Measurements from ENCODE around the gene KDM3B.
"Not testable (repeated sequence)": the region's sequence is repeated elsewhere in the genome, so short reads cannot be mapped to it uniquely, and the experiment has no call there.

Gene KDM3B

DNA sequence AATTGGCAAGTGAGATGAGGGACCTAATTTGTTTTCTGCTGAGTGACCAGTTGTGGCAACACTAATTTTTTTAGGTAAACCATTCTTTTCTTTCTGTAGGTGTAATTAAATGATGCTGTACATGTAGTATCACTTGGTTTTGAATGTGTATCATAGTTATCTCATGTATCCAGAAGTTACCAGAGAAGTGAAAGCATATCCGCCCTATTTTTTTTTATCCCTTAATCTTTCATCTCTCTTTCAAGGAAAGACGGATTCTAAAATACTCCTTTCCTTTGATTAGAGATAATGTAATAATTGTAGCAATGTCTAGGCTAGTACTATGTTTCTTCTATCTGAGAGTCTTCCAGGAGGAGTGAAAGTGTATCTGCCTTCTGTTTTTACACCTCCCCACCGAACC is 7.1 kb downstream of the KDM3B start:
- Mint-ChIP-seq H3K27me3 (no peaks in the 10 kb centered on the region), H3K4me1 (peaks cover 22 to 43% of the 10 kb centered on the region in 2 donors), H3K4me3 (no peak overlapping the region), H3K9me3 (no peaks in the 10 kb centered on the region), H3K27ac (no peak overlapping the region), H3K36me3 (peaks cover 2 to 6% of the 10 kb centered on the region in 2 donors)
- no peak for ATAC-seq (replicated peaks)
- DNase-seq: no peak

DNA sequence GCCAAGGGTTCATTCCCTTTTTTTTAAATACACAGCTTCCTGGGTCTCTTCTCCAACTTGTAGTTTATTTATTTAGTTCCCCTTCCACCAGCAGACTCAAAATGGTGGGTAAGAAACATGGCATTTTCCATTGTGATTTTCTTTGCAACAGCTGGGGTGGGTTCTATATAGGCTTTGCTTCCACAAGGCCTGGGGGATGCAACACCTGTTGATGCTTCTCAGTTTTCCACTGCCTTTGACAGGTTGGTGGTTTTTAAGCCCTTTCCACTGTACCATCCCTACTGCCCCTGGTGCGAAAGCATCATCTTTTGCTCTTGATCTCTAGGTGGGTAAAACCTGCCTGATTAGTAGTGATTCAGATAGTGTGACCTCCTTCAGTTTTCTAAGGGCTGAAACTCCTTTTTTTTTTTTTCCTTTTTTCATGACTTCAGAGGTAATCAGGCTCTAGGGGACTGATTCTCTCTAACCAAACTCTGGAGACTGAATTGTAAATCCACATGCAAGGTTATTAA is 8.5 kb downstream of the KDM3B start:
- H3K36me3 Mint-ChIP-seq: peaks cover 2 to 8% of the 10 kb centered on the region in 2 donors
- no peak overlapping the region for H3K4me3 Mint-ChIP-seq
- no peaks in the 10 kb centered on the region for H3K27me3 Mint-ChIP-seq
- peak overlapping the region; percentile 66 for H3K27ac Mint-ChIP-seq
- no peaks in the 10 kb centered on the region for H3K9me3 Mint-ChIP-seq
- H3K4me1 Mint-ChIP-seq: peaks cover 11 to 31% of the 10 kb centered on the region in 2 donors
- no peak for ATAC-seq (replicated peaks)
- no peak for DNase-seq

- H3K27ac Mint-ChIP-seq: no peak overlapping the region
- DNase-seq (no peak), ATAC-seq (replicated peaks) (no peak)
- no peak overlapping the region for H3K4me3 Mint-ChIP-seq
- peaks cover 4 to 17% of the 10 kb centered on the region in 2 donors for H3K36me3 Mint-ChIP-seq
- H3K4me1 Mint-ChIP-seq: peaks cover 28 to 49% of the 10 kb centered on the region in 2 donors
- H3K27me3 Mint-ChIP-seq: no peaks in the 10 kb centered on the region
- no peaks in the 10 kb centered on the region for H3K9me3 Mint-ChIP-seq
Observed at GRCh38 chr5:138364576-138364975, 12.1 kb downstream of the KDM3B start.

GRCh38 chr5:138366632-138367382 is 14.3 kb downstream of the KDM3B start:
- Mint-ChIP-seq H3K4me3 (peak overlapping the region in 1 of 2 donors; percentile 22), H3K9me3 (no peaks in the 10 kb centered on the region), H3K4me1 (peaks cover 24 to 45% of the 10 kb centered on the region in 2 donors), H3K36me3 (peaks cover 2 to 13% of the 10 kb centered on the region in 2 donors), H3K27ac (no peak overlapping the region), H3K27me3 (no peaks in the 10 kb centered on the region)
- ATAC-seq (replicated peaks): no peak
- DNase-seq: no peak

DNA sequence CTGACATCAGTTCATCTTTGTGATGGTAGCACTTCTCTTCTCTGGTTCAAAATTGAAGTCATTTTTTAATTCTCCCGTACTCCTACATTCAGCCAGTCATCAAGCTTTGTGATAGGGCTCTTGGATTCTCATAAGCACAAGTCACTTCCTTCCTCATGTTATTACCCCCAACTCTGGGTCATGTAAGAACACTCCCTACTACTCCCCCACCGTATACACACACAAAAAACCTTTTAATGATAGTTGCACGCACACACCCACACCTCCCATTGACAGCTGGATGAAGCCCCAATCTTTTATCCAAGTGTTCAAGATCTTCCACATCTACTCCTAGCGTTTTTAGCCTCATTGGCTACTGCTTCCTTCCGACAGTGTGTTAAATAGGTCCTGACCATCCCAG is 16.8 kb downstream of the KDM3B start:
- H3K4me3 Mint-ChIP-seq: peak overlapping the region in 1 of 2 donors; percentile 39
- DNase-seq: no peak

GRCh38 chr5:138369706-138370105 is 17.2 kb downstream of the KDM3B start:
- no peak for DNase-seq
- Mint-ChIP-seq H3K27ac (peak overlapping the region; percentile 67), H3K9me3 (no peaks in the 10 kb centered on the region), H3K27me3 (no peaks in the 10 kb centered on the region), H3K36me3 (peaks cover 10 to 17% of the 10 kb centered on the region in 2 donors), H3K4me3 (peak overlapping the region in 1 of 2 donors; percentile 39), H3K4me1 (peaks cover 20 to 51% of the 10 kb centered on the region in 2 donors)
- peak; percentile 92 to 93 for ATAC-seq (replicated peaks)

More for the DNA sequence above, 16.8 kb downstream of the KDM3B start:
- H3K4me1 Mint-ChIP-seq: peaks cover 21 to 51% of the 10 kb centered on the region in 2 donors
- peak overlapping the region; percentile 67 for H3K27ac Mint-ChIP-seq
- H3K9me3 Mint-ChIP-seq: no peaks in the 10 kb centered on the region
- no peaks in the 10 kb centered on the region for H3K27me3 Mint-ChIP-seq
- H3K36me3 Mint-ChIP-seq: peaks cover 9 to 17% of the 10 kb centered on the region in 2 donors
- ATAC-seq (replicated peaks): peak; percentile 11 to 53

DNA sequence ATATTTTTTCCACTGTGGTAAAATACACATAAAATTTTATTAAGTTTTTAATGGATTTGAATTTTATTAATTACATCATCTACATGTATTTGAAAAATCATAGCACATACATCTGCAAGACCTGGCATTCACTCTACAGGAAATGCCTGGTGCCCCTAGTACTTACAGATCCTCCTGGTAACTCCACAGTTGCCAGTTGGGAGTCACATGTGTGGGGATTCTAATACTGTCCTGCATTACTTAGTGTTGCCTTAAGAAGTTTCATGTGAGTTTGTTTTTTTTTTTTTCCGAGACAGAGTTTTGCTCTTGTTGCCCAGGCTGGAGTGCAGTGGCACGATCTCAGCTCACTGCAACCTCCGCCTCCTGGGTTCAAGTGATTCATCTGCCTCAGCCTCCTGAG is 18.1 kb downstream of the KDM3B start:
- Mint-ChIP-seq H3K4me3 (no peak overlapping the region), H3K36me3 (peaks cover 10 to 17% of the 10 kb centered on the region in 2 donors), H3K9me3 (no peaks in the 10 kb centered on the region), H3K27me3 (no peaks in the 10 kb centered on the region), H3K4me1 (peaks cover 20 to 51% of the 10 kb centered on the region in 2 donors), H3K27ac (no peak overlapping the region)
- DNase-seq (no peak), ATAC-seq (replicated peaks) (no peak)

- no peak overlapping the region for H3K4me3 Mint-ChIP-seq
- peaks cover 12 to 15% of the 10 kb centered on the region in 2 donors for H3K36me3 Mint-ChIP-seq
- no peak for DNase-seq
- H3K27ac Mint-ChIP-seq: no peak overlapping the region
- ATAC-seq (replicated peaks): no peak
- H3K27me3 Mint-ChIP-seq: no peaks in the 10 kb centered on the region
- H3K4me1 Mint-ChIP-seq: peaks cover 18 to 45% of the 10 kb centered on the region in 2 donors
- H3K9me3 Mint-ChIP-seq: no peaks in the 10 kb centered on the region
Observed at GRCh38 chr5:138371454-138371853, 19.0 kb downstream of the KDM3B start.

GRCh38 chr5:138372225-138372624 is 19.7 kb downstream of the KDM3B start:
- peaks cover 15 to 38% of the 10 kb centered on the region in 2 donors for H3K4me1 Mint-ChIP-seq
- no peak overlapping the region for H3K4me3 Mint-ChIP-seq
- ATAC-seq (replicated peaks) (peak; percentile 49 to 59), DNase-seq (no peak)
- no peak overlapping the region for H3K27ac Mint-ChIP-seq
- peaks cover 16 to 20% of the 10 kb centered on the region in 2 donors for H3K36me3 Mint-ChIP-seq
- no peaks in the 10 kb centered on the region for H3K9me3 Mint-ChIP-seq
- no peaks in the 10 kb centered on the region for H3K27me3 Mint-ChIP-seq

- H3K4me3 Mint-ChIP-seq: no peak overlapping the region
- H3K27ac Mint-ChIP-seq: no peak overlapping the region
- no peaks in the 10 kb centered on the region for H3K27me3 Mint-ChIP-seq
- no peaks in the 10 kb centered on the region for H3K9me3 Mint-ChIP-seq
- peaks cover 15 to 38% of the 10 kb centered on the region in 2 donors for H3K4me1 Mint-ChIP-seq
- ATAC-seq (replicated peaks) (no peak), DNase-seq (no peak)
- H3K36me3 Mint-ChIP-seq: peaks cover 20 to 25% of the 10 kb centered on the region in 2 donors
Observed at GRCh38 chr5:138372653-138373052, 20.2 kb downstream of the KDM3B start.

DNA sequence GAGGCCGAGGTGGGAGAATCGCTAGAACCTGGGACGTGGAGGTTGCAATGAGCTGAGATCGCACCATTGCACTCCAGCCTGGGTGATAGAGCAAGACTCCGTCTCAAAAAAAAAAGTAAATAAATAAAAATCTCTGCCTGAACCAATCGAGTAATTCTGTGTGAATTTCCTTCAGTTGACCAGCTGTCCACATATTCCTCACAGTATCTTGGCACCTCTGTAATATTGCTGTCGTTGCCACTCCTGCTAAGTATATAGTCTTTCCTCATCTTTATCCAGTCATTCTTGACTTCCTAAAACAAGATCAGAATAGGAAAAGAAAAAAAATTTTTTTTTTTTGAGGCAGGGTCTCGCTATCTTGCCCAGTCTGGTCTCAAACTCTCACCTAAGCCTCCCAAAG is 29.9 kb downstream of the KDM3B start:
- Mint-ChIP-seq H3K36me3 (peaks cover 24 to 38% of the 10 kb centered on the region in 2 donors), H3K4me1 (no peaks in the 10 kb centered on the region), H3K27me3 (no peaks in the 10 kb centered on the region), H3K27ac (no peak overlapping the region), H3K9me3 (no peaks in the 10 kb centered on the region), H3K4me3 (no peak overlapping the region)
- ATAC-seq (replicated peaks) (no peak), DNase-seq (no peak)

- no peaks in the 10 kb centered on the region for H3K4me1 Mint-ChIP-seq
- no peak overlapping the region for H3K4me3 Mint-ChIP-seq
- H3K36me3 Mint-ChIP-seq: peaks cover 26 to 40% of the 10 kb centered on the region in 2 donors
- H3K9me3 Mint-ChIP-seq: no peaks in the 10 kb centered on the region
- DNase-seq (no peak), ATAC-seq (replicated peaks) (no peak)
- no peak overlapping the region for H3K27ac Mint-ChIP-seq
- no peaks in the 10 kb centered on the region for H3K27me3 Mint-ChIP-seq
Observed at GRCh38 chr5:138385660-138386059, 33.2 kb downstream of the KDM3B start.

DNA sequence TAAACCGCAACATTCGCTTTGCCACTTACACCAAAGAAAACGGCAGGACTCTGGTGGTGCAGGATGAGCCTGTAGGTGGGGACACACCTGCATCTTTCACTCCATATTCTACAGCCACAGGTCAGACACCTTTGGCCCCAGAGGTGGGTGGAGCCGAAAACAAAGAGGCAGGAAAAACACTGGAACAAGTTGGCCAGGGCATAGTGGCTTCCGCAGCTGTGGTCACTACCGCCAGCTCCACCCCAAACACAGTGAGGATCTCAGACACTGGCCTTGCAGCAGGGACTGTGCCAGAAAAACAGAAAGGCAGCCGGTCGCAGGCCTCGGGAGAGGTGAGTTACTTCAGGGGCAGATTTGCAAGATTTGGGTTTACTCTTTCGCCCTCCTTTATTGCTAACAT is 33.8 kb downstream of the KDM3B start:
- Mint-ChIP-seq H3K4me3 (no peak overlapping the region), H3K4me1 (no peaks in the 10 kb centered on the region), H3K36me3 (peaks cover 28 to 45% of the 10 kb centered on the region in 2 donors), H3K9me3 (no peaks in the 10 kb centered on the region), H3K27ac (peak overlapping the region; percentile 21), H3K27me3 (no peaks in the 10 kb centered on the region)
- ATAC-seq (replicated peaks) (no peak), DNase-seq (no peak)

GRCh38 chr5:138389332-138389731 is 36.8 kb downstream of the KDM3B start:
- ATAC-seq (replicated peaks): no peak
- Mint-ChIP-seq H3K27ac (no peak overlapping the region), H3K36me3 (peaks cover 33 to 45% of the 10 kb centered on the region in 2 donors)

GRCh38 chr5:138389911-138390310 is 37.4 kb downstream of the KDM3B start:
- not testable (repeated sequence) for H3K4me1 Mint-ChIP-seq; H3K4me3 Mint-ChIP-seq; H3K27ac Mint-ChIP-seq; H3K27me3 Mint-ChIP-seq; H3K9me3 Mint-ChIP-seq; ATAC-seq (replicated peaks); DNase-seq
- H3K36me3 Mint-ChIP-seq: peaks cover 38 to 51% of the 10 kb centered on the region in 2 donors

More at GRCh38 chr5:138389332-138389731, 36.8 kb downstream of the KDM3B start:
- DNase-seq: no peak
- Mint-ChIP-seq H3K9me3 (no peaks in the 10 kb centered on the region), H3K27me3 (no peaks in the 10 kb centered on the region), H3K4me3 (no peak overlapping the region), H3K4me1 (no peaks in the 10 kb centered on the region)
